ENCODE results near the gene IL2RA.
"Not testable (repeated sequence)": the region's sequence is repeated elsewhere in the genome, so short reads cannot be mapped to it uniquely, and the experiment has no call there.

Gene IL2RA

DNA sequence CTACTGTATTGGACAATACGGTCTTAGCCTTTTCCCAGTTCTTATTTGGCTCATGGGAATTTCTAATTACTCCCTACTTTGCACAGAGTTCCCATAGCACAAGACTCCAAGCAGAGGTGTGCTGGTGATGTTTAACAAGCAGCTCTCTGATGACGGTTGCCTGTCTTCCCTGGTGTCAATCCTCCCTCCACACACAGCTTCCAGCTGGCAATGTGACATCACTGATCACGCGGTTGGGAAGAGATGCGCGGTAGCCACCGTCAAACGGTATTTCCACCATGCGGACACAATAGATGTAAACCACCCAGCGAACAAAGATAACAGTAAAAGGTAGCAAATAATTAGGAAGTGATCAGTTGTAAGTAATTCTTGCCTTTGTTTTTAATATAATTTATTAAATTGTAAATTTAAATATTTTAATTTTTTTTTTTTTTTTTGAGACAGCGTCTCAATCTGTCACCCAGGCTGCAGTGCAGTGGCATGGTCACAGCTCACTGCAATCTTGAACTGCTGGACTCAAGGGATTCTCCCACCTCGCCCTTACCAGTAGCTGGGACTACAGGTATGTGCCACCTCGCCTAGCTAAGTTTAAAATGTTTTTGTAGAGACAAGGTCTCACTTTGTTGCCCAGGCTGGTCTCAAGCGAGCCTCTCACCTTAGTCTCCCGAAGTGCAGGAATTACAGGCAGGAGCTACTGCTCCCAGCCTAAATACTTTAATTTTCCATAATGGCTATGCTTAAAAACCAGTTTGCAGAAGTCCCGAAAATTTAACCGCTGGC, 48.6 kb downstream of the IL2RA start:
- DNase-seq (ENCODE audit: low read depth), result no peak

- DNase-seq (ENCODE audit: low read depth), result no peak
Measured at GRCh38 chr10:6012121-6012905, 49.9 kb downstream of the IL2RA start.

GRCh38 chr10:6011558-6011957, 50.6 kb downstream of the IL2RA start:
- DNase-seq (ENCODE audit: low read depth), result no peak

- DNase-seq (ENCODE audit: low read depth), result no peak
Measured at GRCh38 chr10:6010569-6010968, 51.6 kb downstream of the IL2RA start.

GRCh38 chr10:6009961-6010360, 52.2 kb downstream of the IL2RA start:
- no peak for DNase-seq (ENCODE audit: low read depth)

- no peak for DNase-seq (ENCODE audit: low read depth)
Measured at GRCh38 chr10:6009150-6009549, 53.0 kb downstream of the IL2RA start.

DNA sequence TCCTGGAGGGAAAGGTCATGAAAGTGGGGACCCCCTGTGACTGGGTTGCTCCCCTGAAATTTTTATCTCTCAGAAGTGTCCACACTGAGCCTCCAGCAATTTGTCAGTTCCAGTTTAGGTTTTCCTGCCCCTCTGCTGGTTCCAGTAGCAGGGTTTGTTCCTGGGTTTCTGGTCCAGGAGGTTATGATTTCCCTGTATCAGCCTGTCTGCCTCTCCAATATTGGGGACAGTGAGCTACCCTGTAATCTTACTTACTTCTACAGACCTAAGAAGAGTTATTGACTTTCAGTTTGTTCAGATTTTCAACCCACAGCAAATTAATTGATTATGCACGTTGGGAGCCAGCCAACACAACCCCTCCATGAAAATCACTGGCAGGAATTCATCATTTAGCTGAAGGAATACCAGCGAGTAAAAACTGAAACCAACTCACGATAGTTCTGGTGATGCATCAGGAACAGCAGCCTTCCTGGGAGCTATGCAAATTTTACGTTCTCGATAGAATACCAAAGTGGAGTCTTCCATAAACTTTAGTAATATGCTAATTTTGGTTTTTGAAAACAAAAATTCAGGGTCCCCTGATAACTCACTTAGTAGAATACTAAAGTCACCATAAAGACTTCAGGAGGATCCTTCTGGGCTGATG, 53.5 kb downstream of the IL2RA start:
- no peak for DNase-seq (ENCODE audit: low read depth)

DNA sequence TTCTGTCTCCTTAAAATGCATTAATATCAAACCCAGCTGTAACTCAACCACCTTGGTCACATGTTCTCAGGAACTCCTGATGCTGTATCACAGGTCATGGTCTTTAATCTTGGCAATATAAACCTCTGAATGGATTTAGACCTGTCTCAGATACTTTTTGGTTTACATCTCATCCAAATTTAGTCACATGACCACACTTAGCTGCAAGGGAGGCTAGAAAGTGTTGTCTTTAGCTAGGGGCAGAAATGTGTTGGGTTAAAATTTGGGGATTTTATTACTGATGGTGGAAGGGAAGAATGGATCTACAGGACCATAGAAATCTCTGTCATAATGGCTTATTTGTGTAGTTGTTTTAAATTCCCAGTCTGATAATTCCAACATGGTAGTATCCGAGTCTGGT, 55.2 kb downstream of the IL2RA start:
- DNase-seq (ENCODE audit: low read depth), result no peak

DNA sequence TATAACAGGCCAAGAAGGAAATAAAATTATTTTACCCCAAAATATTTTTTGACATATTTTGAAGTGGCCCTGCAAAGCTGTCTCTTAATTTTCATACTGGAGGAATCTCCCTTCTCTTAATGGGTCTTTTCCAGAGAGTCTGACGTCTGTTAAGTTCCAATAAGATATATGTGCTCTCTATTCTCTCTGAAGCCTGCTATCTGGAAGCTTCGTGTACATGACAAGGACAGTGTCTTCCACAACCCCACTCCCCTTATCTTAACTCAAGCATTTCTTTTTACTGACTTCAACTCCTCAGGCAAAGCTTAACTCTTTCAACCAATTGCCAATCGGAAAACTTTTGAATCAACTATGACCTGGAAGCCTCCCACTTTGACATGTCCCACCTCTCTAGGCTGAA, 55.6 kb downstream of the IL2RA start:
- no peak for DNase-seq (ENCODE audit: low read depth)

- DNase-seq (ENCODE audit: low read depth), result no peak
Measured at GRCh38 chr10:6005856-6006395, 56.2 kb downstream of the IL2RA start.

DNA sequence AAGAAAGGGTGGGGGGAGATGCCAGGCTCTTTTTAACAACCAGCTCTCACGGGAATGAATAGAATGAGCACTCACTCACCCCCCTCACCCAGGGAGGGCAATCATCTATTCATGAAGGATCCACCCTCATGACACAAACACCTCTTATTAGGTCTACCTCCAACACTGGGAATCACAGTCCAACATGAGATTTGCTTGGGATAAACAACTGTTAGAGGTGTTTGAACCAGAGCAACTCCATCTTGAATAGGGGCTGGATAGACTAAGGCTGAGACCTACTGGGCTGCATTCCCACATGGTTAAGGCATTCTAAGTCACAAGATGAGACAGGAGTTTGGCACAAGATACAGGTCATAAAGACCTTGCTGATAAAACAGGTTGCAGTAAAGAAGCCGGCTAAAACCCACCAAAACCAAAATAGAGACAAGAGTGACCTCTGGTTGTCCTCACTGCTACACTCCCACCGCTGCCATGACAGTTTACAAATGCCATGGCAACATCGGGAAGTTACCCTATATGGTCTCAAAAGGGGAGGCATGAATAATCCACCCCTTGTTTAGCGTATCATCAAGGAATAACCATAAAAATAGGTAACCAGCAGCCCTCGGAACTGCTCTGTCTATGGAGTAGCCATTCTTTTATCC, 56.9 kb downstream of the IL2RA start:
- not testable (repeated sequence) for DNase-seq (ENCODE audit: low read depth)

- no peak for DNase-seq (ENCODE audit: low read depth)
Measured at GRCh38 chr10:6002809-6003510, 59.2 kb downstream of the IL2RA start.

DNA sequence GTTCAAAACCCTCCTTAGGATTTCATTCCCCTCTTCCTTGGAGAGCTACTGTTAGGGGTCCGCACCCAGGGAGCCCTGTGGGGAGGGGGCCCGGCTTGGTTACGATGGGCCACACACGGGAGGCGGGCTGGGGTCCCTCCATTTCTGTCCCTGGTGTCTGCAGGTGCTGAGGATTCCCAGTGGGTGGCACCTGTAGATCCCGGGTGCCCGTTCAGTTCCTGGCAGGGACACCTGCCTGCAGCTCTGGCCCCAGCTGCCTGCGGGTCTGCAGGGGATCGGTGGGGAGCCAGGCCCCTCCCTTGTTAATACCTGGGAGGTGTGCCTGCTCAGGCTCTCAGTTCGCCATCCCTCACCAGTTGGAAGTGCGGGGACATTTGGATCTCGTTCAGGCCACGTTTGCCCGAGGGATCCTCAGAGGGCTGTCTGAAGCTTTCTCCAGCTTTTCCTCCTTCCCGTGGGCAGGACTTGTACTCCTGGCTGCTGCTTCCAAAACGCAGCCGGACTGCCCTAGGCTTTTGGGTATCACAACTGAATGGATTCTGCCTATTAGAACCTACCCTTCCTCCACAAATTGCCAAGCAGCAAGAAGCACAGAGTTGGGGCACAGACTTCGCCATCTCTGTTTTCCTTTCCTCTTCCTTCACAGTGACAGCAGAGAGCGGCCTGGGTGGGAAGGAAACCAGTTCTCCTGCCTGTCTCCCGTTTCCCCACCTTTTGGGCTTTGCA, 62.6 kb downstream of the IL2RA start:
- no peak for DNase-seq (ENCODE audit: low read depth)

DNA sequence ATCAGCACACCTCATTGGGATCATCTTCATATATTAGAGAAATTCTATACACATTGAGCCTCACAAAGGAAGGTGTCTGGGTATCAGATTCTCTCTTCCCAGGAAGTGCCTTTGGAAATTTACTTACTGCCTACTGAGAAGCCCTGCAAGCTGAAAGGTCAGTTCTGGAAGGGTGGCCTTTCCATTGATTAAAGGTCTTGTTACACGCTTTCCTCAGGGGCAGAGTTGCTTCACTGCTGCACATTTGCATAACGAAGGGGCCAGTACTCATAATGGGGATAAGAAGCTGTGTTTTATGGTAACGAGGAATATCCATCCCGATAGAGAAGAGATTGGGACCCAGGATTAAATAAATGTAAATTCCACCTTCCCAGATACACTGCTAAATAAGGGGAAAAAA, 65.5 kb downstream of the IL2RA start:
- no peak for DNase-seq (ENCODE audit: low read depth)

- DNase-seq (ENCODE audit: low read depth), result no peak
Measured at GRCh38 chr10:5992398-5992797, 69.8 kb downstream of the IL2RA start.

GRCh38 chr10:5991708-5992107, 70.5 kb downstream of the IL2RA start:
- DNase-seq (ENCODE audit: low read depth), result no peak

- DNase-seq (ENCODE audit: low read depth), result no peak
Measured at GRCh38 chr10:5989756-5990155, 72.4 kb downstream of the IL2RA start.

GRCh38 chr10:5988336-5988920, 73.7 kb downstream of the IL2RA start:
- no peak for DNase-seq (ENCODE audit: low read depth)

DNA sequence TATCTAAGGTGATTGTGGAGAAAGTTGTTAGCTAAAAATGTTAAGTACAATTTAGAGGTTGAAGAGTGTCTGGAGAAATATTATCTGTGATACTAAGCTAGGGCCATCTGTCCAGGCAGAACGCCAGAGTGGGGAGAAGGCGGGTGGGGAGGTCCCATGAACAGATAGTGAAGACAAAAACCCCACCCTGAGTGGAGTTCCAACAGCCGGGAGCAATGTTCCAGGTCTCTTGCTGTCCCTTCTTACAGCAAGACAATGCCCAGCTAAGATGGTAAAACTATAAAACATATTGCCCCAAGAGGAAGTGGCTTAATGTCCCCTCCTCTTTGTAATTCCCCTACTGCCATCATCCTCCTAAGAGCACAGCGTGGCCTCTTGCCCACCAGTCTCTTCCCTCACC, 74.4 kb downstream of the IL2RA start:
- no peak for DNase-seq (ENCODE audit: low read depth)

- DNase-seq (ENCODE audit: low read depth), result no peak
Measured at GRCh38 chr10:5985029-5985428, 77.1 kb downstream of the IL2RA start.

DNA sequence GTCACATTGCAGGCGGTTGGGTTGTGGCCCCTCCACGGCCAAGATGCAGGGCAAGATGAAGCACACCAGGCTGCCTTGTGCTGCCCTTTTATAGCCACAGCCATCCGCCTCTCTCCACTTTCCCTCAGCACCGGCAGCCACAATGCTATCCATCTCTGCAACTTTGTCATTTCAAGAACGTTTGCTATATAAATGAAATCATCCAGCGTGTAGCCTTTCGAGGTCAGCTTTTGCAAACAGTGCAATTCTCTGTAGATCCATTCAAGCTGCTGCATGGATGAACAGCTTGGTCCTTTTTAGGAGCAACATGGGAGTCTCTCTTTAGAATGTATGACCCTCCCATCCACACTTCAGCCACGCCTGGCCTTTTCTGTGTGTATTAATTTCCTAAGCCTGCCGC, 78.4 kb downstream of the IL2RA start:
- no peak for DNase-seq (ENCODE audit: low read depth)

All from activated T-helper 9 cell treated with anti-CD3 and anti-CD28 coated beads, Interleukin-2, amount 50 U/mL, for 16 hours (primary cell).